ENCODE measurements around the gene SPATC1L.
"Not testable (repeated sequence)": the region's sequence is repeated elsewhere in the genome, so short reads cannot be mapped to it uniquely, and the experiment has no call there.

SPATC1L gene

DNA sequence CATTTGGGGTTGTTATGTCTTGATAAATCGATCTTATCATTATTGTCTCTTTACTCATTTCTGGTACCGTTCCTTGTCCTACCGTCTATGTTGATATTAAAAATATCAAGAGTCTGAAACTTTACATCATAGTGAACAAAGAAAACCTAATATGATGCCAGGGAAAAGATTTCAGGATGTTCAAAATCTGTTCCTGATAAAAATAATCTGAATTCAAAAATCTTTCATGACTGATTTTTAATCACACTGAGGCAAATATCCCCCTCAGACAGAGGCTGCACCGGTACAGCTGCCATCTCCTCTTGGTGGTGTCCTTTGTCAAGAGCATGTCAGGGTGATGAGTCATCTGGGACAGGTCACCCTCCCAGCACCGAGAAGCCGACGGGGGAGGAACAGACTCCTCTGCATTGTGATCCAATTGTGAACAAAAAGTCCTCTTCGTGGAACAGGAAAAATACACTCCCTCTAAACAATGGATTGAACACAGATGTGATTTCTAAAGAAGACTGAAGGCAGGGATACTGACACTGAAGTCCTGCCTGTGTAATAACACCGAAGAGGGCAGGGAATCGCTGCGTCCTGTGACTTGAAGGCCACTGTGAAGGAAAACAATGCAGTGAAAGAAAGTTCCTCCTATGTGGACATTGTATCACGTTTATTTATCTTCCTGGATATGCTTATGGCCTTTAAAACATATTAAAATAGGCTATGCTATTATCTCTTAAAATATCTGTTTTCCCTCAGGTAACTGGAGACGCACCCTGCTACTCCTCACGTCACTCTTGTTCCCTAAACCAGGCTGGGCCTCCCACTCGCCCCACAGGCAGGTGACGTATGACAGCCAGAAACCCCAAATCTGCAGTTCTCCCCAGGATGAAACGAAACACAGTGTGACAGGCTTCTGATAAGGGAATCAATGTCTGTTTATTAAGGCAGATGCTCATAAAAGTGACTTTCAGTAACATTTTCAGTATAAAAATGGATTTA, 4.3 kb upstream of the SPATC1L start:
- TF ChIP-seq, protein P1, sequence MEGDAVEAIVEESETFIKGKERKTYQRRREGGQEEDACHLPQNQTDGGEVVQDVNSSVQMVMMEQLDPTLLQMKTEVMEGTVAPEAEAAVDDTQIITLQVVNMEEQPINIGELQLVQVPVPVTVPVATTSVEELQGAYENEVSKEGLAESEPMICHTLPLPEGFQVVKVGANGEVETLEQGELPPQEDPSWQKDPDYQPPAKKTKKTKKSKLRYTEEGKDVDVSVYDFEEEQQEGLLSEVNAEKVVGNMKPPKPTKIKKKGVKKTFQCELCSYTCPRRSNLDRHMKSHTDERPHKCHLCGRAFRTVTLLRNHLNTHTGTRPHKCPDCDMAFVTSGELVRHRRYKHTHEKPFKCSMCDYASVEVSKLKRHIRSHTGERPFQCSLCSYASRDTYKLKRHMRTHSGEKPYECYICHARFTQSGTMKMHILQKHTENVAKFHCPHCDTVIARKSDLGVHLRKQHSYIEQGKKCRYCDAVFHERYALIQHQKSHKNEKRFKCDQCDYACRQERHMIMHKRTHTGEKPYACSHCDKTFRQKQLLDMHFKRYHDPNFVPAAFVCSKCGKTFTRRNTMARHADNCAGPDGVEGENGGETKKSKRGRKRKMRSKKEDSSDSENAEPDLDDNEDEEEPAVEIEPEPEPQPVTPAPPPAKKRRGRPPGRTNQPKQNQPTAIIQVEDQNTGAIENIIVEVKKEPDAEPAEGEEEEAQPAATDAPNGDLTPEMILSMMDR (IDR thresholded peaks at IDR 0.05; ENCODE audit: extremely low read depth, missing control alignments), result no peak
- DNase-seq (ENCODE audit: low spot score), result no peak

- TF ChIP-seq, protein P1 (IDR thresholded peaks at IDR 0.05; ENCODE audit: extremely low read depth, missing control alignments), result no peak
- no peak for DNase-seq (ENCODE audit: low spot score)
Observed at GRCh38 chr21:46187814-46188213, 3.6 kb upstream of the SPATC1L start.

DNA sequence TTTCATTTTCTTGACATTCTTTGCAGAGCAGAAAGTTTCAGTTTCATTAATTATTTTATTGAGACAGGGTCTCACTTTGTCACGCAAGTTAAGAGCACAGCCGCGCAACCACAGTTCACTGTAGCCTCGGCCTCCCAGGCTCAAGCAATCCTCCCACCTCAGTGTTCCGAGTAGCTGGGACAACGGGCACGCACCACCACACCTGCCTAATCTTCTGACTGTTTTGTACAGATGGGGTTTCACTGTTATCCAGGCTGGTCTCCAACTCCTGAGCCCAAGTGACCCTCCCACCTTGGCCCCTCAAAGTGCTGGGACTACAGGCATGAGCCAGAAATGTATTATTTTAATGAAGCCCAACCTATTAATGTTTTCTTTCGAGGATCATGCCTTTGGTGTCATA, 3.0 kb upstream of the SPATC1L start:
- TF ChIP-seq, protein P1 (IDR thresholded peaks at IDR 0.05; ENCODE audit: extremely low read depth, missing control alignments), result no peak
- no peak for DNase-seq (ENCODE audit: low spot score)

DNA sequence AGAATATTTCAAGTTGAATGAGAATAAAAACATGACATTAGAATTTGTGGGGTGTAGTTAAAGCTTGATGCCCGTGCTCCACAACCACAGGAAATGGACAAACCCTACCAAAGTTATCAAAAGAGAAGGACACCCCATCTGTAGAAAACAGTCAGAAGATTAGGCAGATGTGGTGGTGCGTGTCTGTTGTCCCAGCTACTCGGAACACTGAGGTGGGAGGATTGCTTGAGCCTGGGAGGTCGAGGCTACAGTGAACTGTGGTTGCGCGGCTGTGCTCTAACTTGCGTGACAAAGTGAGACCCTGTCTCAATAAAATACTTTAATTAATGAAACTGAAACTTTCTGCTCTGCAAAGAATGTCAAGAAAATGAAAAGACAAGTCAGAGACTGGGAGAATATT, 1.5 kb upstream of the SPATC1L start:
- TF ChIP-seq, protein P1 (IDR thresholded peaks at IDR 0.05; ENCODE audit: extremely low read depth, missing control alignments), result no peak
- DNase-seq (ENCODE audit: low spot score), result no peak

GRCh38 chr21:46184625-46185555, 631 bp upstream of the SPATC1L start:
- peak; percentile 85 for DNase-seq (ENCODE audit: low spot score)
- TF ChIP-seq, protein P1 (IDR thresholded peaks at IDR 0.05; ENCODE audit: extremely low read depth, missing control alignments), result no peak

GRCh38 chr21:46183337-46183909, 836 bp downstream of the SPATC1L start:
- not testable (repeated sequence) for DNase-seq (ENCODE audit: low spot score)

GRCh38 chr21:46182548-46183336, 1.5 kb downstream of the SPATC1L start:
- TF ChIP-seq, protein P1 (IDR thresholded peaks at IDR 0.05; ENCODE audit: extremely low read depth, missing control alignments), result no peak
- DNase-seq (ENCODE audit: low spot score), result no peak
